ENCODE results near the gene CCDC85C. TPM values are rescaled to one million over a fixed set of nuclear protein-coding genes. Genes with fewer than 3 reads are reported as not detected.

Gene CCDC85C
- total and polyA plus RNA-seq, 7 donors = 1.8 to 21.0 (median 7.9) TPM

DNA sequence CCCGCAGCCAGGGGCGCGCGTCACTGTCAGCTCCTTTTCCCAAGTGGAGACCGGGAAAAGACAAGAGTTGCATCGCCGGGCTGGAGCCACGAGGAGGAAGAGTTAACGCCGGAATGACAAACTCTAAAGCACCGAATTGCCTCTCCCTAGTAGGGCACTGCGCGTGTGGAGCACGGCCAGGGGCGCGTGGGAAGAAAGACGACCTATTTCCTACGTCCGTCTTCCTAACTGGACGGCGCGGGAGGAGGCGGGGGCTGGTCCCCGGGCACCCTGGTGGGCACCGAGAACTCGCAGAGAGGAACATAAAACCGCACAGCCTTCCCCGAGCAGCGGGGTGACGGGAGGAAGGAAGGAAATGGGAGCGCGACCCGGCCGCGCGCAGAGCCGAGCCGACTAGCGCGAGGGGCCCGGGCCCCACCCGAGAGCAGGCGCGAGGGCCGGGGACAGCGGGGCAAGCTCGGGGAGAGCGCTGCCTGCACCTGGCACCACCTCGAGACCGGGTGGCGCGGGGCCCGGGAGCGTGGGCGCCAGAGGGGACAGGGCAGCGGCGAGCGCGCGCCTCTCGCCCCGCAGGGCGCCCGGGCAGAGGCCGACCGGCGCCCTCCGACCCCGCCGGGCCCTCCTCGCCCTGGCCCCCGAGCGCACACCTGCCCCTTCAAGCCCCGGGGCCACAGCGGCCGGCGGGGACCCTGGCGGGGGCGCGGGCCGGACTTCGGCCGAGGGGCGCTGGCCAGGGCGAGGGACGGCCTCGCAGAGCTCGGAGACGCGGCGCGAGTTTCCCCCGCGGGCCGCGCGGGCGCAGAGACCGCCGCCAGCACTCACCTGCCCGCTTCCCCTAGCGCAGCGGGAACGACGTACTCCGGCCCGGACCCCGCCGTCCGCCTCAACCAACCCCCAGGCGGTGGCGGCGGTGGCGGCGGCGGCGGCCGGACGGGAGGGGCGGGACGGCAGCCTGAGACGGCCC is 123.8 kb downstream of the CCDC85C start, which contains the start of gene SETD3:
Gene SETD3 (minus strand): TSS at position 954 of the 964 bp plus-strand sequence. CDS start 15,054 bp downstream, outside the sequence.
- Histone ChIP-seq H3K27me3 (ENCODE audit: insufficient read depth in 3 of 3, low read length in 2 of 3) (no peaks in the 10 kb centered on the region), H3K4me1 (peaks cover 60% of the 10 kb centered on the region), H3K27ac (peak within 1 kb of the TSS; percentile 95), H3K4me3 (peak within 1 kb of the TSS; percentile 89), H3K36me3 (ENCODE audit: insufficient read depth in 1 of 2, low read depth in 1 of 2) (no peaks in the 10 kb centered on the region), H3K9me3 (no peaks in the 10 kb centered on the region)
- ATAC-seq = peak; percentile 5 to 34 (median 28)
- peak; percentile 71 to 87 for DNase-seq
- 0 to 2% (median 0%) methylated on average over 38 to 122 of the region's 122 CpGs for WGBS, 3 donors
- no peak for TF ChIP-seq CTCF (IDR thresholded peaks at IDR 0.05)
- intact Hi-C loops (cut with DNase I) = no loop called here

GRCh38 chr14:99479160-99479905 is 124.7 kb downstream of the CCDC85C start:
- H3K4me3 ChIP-seq = peak overlapping the region; percentile 89
- DNase-seq (no peak), ATAC-seq (no peak)
- peaks cover 61% of the 10 kb centered on the region for H3K4me1 ChIP-seq
- H3K9me3 ChIP-seq = no peaks in the 10 kb centered on the region
- no peaks in the 10 kb centered on the region for H3K27me3 ChIP-seq (ENCODE audit: insufficient read depth in 3 of 3, low read length in 2 of 3)
- peak overlapping the region; percentile 95 for H3K27ac ChIP-seq
- 6 to 9% (median 8%) methylated on average over 18 of the region's 18 CpGs for WGBS, 3 donors
- intact Hi-C loops (cut with DNase I) = no loop called here
- peak; percentile 24 for TF ChIP-seq CTCF (IDR thresholded peaks at IDR 0.05)
- no peaks in the 10 kb centered on the region for H3K36me3 ChIP-seq (ENCODE audit: insufficient read depth in 1 of 2, low read depth in 1 of 2)

DNA sequence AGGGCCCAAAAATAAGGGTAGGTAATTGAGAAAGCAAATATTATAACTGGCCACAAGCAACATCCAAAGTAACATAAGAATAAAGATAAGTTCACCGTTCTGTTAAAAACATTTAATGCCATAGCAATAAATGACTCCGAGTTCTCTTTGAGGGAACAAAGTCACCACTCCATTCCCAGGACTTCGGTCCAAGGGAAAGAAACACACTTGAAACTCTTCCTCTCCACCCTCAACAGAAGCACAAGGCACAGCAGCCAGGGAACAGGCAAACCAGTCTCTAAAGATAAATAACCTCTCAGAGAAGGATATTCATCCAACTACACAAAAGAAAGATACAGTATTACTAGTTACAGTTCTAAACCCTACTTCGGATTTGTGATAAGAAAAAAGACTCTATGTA is 125.9 kb downstream of the CCDC85C start:
- 49 to 79% (median 67%) methylated on average over 4 of the region's 4 CpGs for WGBS, 3 donors
- Histone ChIP-seq H3K27me3 (ENCODE audit: insufficient read depth in 3 of 3, low read length in 2 of 3) (no peaks in the 10 kb centered on the region), H3K36me3 (ENCODE audit: insufficient read depth in 1 of 2, low read depth in 1 of 2) (no peaks in the 10 kb centered on the region), H3K27ac (peak overlapping the region; percentile 48), H3K4me1 (peaks cover 61% of the 10 kb centered on the region), H3K4me3 (peak overlapping the region; percentile 89), H3K9me3 (no peaks in the 10 kb centered on the region)
- no peak for ATAC-seq
- TF ChIP-seq CTCF (IDR thresholded peaks at IDR 0.05) = no peak
- intact Hi-C loops (cut with DNase I) = no loop called here
- DNase-seq = no peak

DNA sequence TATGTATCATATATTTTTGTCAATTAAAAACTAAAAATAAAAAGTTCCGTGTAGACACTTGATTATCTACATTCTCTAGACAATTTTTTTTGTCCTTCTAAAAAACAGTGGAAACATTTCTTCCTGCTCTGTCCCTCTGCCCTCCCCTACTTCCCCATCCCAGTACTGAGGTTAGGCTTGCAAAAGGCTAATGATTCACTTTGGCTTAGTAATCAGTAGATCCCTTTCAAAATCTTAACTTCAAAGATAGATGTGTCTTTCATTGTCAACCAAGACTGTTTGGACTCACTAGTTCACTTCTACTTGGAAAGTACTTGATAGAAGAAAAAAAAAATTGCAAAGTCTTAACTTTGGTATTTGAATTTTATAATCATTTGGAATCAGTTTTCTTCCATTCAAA is 127.1 kb downstream of the CCDC85C start:
- no peak for TF ChIP-seq CTCF (IDR thresholded peaks at IDR 0.05)
- H3K27ac ChIP-seq = no peak overlapping the region
- no peaks in the 10 kb centered on the region for H3K27me3 ChIP-seq (ENCODE audit: insufficient read depth in 3 of 3, low read length in 2 of 3)
- DNase-seq (no peak), ATAC-seq (no peak)
- H3K9me3 ChIP-seq = no peaks in the 10 kb centered on the region
- no peak overlapping the region for H3K4me3 ChIP-seq
- intact Hi-C loops (cut with DNase I) = no loop called here
- peaks cover 62% of the 10 kb centered on the region for H3K4me1 ChIP-seq
- WGBS, 3 donors = 58 to 73% (median 66%) methylated on average over 1 of the region's 1 CpG
- H3K36me3 ChIP-seq (ENCODE audit: insufficient read depth in 1 of 2, low read depth in 1 of 2) = no peaks in the 10 kb centered on the region
